HG03159 (cell line): Measurements from ENCODE around the gene SEMA4B.
"Not testable (repeated sequence)": the region's sequence is repeated elsewhere in the genome, so short reads cannot be mapped to it uniquely, and the experiment has no call there.

Source experiments
- ATAC-seq: cut with Tn5 transposase; IDR thresholded peaks from one replicate; pipeline ENCODE4 v1.9.1; 2021; ENCODE audit warnings: mild to moderate bottlenecking, moderate library complexity; ENCODE audit not compliant: unreplicated experiment

The SEMA4B gene

GRCh38 chr15:90257776-90258175 is 56.6 kb downstream of the SEMA4B start:
- ATAC-seq = no peak

- ATAC-seq = peak; percentile 69
These were observed 58.4 kb downstream of the SEMA4B start for GRCh38 chr15:90259524-90259923.

- not testable (repeated sequence) for ATAC-seq
These were observed 59.6 kb downstream of the SEMA4B start for GRCh38 chr15:90260731-90261130.

GRCh38 chr15:90261811-90262210 is 60.7 kb downstream of the SEMA4B start:
- ATAC-seq = no peak

- no peak for ATAC-seq
These were observed 61.3 kb downstream of the SEMA4B start for GRCh38 chr15:90262426-90262825.

- no peak for ATAC-seq
These were observed 63.5 kb downstream of the SEMA4B start for GRCh38 chr15:90264671-90265070.

- peak; percentile 90 for ATAC-seq
These were observed 64.3 kb downstream of the SEMA4B start, which contains the start of gene NGRN for GRCh38 chr15:90265271-90266060. NGRN (plus strand) TSS chr15:90265672; CDS start chr15:90265713, 41 bp downstream.

GRCh38 chr15:90266061-90266431 is 64.9 kb downstream of the SEMA4B start:
- peak; percentile 4 for ATAC-seq

- no peak for ATAC-seq
These were observed 65.4 kb downstream of the SEMA4B start for GRCh38 chr15:90266485-90266884.

- ATAC-seq = no peak
These were observed 67.3 kb downstream of the SEMA4B start for GRCh38 chr15:90268415-90268814.

GRCh38 chr15:90270502-90271150 is 69.5 kb downstream of the SEMA4B start:
- no peak for ATAC-seq

- no peak for ATAC-seq
These were observed 70.5 kb downstream of the SEMA4B start for GRCh38 chr15:90271459-90272166.

- not testable (repeated sequence) for ATAC-seq
These were observed 77.3 kb downstream of the SEMA4B start for GRCh38 chr15:90278467-90278866.
